ENCODE measurements around the gene ATP8A2. TPM values are rescaled to one million over a fixed set of nuclear protein-coding genes. Genes with fewer than 3 reads are reported as not detected.

Gene ATP8A2
- total RNA-seq, 4 donors from 2014 or later = 0.13 to 0.24 (median 0.20) TPM

DNA sequence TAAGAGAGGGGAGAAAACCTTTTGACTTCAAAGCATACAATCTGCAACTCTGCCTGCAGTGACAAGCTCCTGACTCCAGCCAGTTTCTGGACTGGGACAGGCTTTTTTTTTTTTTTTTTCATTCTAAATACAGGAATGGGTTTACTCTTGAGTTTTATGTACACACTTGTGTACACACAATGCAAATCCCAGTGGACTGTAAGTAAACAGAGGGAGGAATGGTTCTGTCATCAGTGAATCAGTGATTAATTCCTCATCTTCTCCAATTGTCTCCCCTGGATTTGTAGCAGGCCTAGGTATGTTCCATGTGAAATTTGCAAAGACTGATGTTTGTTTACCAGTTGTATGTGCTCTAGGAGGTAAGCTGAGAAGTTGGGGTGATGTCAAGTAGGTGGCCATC, 495.3 kb downstream of the ATP8A2 start:
- Histone ChIP-seq H3K27me3 (no peaks in the 10 kb centered on the region), H3K4me3 (no peak overlapping the region), H3K4me1 (no peaks in the 10 kb centered on the region), H3K9me3 (no peaks in the 10 kb centered on the region), H3K36me3 (no peaks in the 10 kb centered on the region), H3K27ac (no peak overlapping the region)
- TF ChIP-seq, protein P1, sequence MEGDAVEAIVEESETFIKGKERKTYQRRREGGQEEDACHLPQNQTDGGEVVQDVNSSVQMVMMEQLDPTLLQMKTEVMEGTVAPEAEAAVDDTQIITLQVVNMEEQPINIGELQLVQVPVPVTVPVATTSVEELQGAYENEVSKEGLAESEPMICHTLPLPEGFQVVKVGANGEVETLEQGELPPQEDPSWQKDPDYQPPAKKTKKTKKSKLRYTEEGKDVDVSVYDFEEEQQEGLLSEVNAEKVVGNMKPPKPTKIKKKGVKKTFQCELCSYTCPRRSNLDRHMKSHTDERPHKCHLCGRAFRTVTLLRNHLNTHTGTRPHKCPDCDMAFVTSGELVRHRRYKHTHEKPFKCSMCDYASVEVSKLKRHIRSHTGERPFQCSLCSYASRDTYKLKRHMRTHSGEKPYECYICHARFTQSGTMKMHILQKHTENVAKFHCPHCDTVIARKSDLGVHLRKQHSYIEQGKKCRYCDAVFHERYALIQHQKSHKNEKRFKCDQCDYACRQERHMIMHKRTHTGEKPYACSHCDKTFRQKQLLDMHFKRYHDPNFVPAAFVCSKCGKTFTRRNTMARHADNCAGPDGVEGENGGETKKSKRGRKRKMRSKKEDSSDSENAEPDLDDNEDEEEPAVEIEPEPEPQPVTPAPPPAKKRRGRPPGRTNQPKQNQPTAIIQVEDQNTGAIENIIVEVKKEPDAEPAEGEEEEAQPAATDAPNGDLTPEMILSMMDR (IDR thresholded peaks at IDR 0.05) = no peak
- TF ChIP-seq POLR2AphosphoS5 (IDR thresholded peaks at IDR 0.05) = no peak
- TF ChIP-seq EP300 (IDR thresholded peaks at IDR 0.05) = no peak
- TF ChIP-seq POLR2A (IDR thresholded peaks at IDR 0.05) = no peak
- DNase-seq (ENCODE audit: low spot score in 2 of 2) = no peak

DNA sequence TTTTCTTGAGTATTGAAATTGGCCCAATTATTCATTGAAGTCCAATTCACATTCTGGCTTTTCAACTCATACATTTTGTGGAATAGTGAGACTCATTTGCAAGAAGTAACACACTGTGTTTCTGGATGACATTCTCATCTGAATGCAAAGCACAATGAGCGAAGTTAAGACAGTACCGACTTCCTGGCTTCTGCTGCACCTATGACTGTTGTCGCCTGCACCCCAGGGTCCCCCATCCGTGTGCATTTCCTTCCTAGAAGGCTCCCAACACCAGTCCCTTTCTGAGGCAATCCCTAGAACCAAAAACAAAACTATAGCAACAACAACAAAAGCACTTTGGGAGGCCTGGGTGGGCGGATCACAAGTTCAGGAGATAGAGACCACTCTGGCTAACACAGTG, 496.7 kb downstream of the ATP8A2 start:
- Histone ChIP-seq H3K4me3 (no peak overlapping the region), H3K36me3 (no peaks in the 10 kb centered on the region), H3K27ac (no peak overlapping the region), H3K9me3 (no peaks in the 10 kb centered on the region), H3K4me1 (no peaks in the 10 kb centered on the region), H3K27me3 (no peaks in the 10 kb centered on the region)
- no peak for DNase-seq (ENCODE audit: low spot score in 2 of 2)
- 84% methylated on average over 5 of the region's 5 CpGs for WGBS
- TF ChIP-seq POLR2A (IDR thresholded peaks at IDR 0.05) (no peak), POLR2AphosphoS5 (IDR thresholded peaks at IDR 0.05) (no peak), EP300 (IDR thresholded peaks at IDR 0.05) (no peak)
- TF ChIP-seq, protein P1 (IDR thresholded peaks at IDR 0.05) = no peak

DNA sequence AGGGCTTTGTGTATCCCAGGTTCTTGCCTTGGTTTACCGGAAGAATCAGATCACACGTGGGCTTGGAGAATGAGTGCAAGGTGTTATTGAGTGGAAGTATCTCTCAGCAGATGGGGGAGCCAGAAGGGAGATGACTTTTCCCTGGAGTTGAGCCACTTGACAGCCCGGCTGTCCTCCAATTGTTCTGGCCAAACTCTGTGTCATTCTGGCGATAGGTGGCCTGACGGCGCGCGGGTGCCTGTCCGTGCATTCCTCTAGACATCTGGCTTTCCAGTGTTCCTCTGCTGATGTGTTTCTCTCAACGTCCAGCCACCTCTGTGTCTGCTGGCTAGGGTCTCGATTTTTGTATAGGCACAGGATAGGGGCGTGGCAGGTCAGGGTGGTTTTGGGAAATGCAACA, 498.2 kb downstream of the ATP8A2 start:
- Histone ChIP-seq H3K27me3 (no peaks in the 10 kb centered on the region), H3K9me3 (no peaks in the 10 kb centered on the region), H3K4me3 (no peak overlapping the region), H3K36me3 (no peaks in the 10 kb centered on the region), H3K4me1 (no peaks in the 10 kb centered on the region), H3K27ac (no peak overlapping the region)
- WGBS = 56% methylated on average over 12 of the region's 12 CpGs
- TF ChIP-seq EP300 (IDR thresholded peaks at IDR 0.05) (no peak), POLR2A (IDR thresholded peaks at IDR 0.05) (no peak)
- no peak for DNase-seq (ENCODE audit: low spot score in 2 of 2)

DNA sequence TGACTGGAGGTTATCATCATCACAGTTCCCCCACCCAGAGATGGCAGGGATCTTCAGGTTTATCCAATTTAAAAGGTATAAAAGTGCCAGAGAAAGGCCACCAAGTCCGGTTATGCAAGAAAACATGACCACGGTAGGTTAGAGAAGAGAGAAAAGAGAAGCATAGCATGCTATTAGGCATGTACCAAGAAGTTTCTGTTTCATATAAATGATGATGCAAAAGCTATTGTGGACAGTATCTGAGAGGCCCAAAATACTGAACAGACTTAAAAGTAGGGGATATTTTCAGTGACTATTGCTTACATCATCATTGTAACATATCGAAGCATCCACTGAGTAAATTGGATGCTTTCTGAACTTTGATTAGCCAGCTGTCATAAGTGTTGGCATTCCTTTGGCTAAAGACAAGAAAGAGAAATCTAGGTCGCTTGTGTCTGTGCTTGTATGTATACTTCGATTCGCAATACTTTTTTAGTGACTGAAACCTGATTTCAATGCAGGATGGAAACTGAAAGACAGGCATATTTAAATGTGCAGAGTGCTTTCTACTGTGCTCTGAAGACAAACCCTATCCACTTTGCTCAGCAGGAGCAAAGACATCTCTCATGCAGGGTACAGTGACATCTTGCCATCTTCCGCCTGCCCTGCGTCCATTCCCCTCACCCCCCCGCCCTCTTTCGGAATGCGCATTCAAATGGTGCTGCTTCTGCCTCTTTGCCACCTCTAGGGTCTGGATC, 499.8 kb downstream of the ATP8A2 start:
- no peak overlapping the region for H3K27ac ChIP-seq
- WGBS = 85% methylated on average over 9 of the region's 11 CpGs
- no peaks in the 10 kb centered on the region for H3K36me3 ChIP-seq
- H3K4me3 ChIP-seq = no peak overlapping the region
- TF ChIP-seq POLR2A (IDR thresholded peaks at IDR 0.05) (no peak), POLR2AphosphoS5 (IDR thresholded peaks at IDR 0.05) (no peak), EP300 (IDR thresholded peaks at IDR 0.05) (no peak)
- TF ChIP-seq, protein P1 (IDR thresholded peaks at IDR 0.05) = no peak
- no peaks in the 10 kb centered on the region for H3K27me3 ChIP-seq
- no peak for DNase-seq (ENCODE audit: low spot score in 2 of 2)
- H3K9me3 ChIP-seq = no peaks in the 10 kb centered on the region
- no peaks in the 10 kb centered on the region for H3K4me1 ChIP-seq

DNA sequence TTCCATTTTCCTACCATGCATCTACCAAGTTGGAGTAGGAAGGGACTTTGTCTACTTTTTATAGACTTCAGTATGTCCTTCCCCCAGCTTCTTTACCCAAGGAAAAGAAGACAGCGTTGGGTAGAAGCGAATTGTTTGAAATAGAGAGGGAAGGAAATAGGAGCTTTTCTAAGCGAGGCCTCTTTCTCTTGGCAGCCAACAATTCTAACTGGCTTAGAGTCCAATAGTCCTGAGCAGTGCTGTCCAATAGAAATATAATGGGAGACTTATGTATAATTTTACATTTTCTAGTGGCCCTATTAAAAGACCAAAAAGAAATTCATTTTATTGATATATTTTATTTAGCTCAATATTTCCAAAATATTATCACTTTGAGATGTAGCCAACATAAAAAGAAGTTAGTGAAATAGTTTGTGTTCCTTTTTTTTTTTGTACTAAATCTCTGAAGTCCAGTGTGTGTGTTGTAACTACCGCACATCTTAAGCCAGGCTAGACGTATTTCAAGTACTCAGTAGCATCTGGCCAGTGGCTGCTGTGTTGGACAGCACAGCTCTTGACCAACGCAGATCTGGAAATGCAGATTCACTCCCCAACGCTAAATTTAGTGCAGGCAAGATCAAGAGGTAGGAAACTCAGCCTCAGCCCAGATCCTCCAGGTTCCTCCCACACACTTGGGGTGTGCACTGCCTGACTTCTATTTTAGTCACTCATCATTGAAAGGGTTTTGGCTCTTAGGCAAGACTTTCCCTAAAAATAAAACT, 500.9 kb downstream of the ATP8A2 start:
- Histone ChIP-seq H3K27me3 (no peaks in the 10 kb centered on the region), H3K4me1 (no peaks in the 10 kb centered on the region), H3K27ac (no peak overlapping the region), H3K36me3 (no peaks in the 10 kb centered on the region), H3K4me3 (no peak overlapping the region), H3K9me3 (no peaks in the 10 kb centered on the region)
- DNase-seq (ENCODE audit: low spot score in 2 of 2) = no peak
- WGBS = 75% methylated on average over 7 of the region's 7 CpGs
- TF ChIP-seq POLR2AphosphoS5 (IDR thresholded peaks at IDR 0.05) (no peak), EP300 (IDR thresholded peaks at IDR 0.05) (no peak), POLR2A (IDR thresholded peaks at IDR 0.05) (no peak)

DNA sequence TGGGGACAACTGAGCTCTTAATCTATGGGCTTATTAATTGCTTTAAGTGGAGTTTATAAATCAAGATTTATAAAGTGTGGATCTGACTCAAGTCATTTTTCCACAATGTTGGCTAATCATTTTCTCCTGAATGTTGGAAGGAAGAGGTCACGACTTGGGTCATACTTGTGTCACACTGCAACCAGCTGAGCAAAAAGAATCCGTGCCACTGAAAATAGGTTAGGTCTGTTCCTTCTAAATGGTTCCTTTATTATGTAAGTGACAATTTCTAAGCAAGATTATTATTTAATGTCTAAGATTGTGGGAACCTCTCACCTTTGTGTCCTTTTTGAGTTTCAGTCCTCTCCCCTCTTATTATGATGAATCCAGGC, 501.5 kb downstream of the ATP8A2 start:
- Histone ChIP-seq H3K4me3 (no peak overlapping the region), H3K27me3 (no peaks in the 10 kb centered on the region), H3K36me3 (no peaks in the 10 kb centered on the region), H3K9me3 (no peaks in the 10 kb centered on the region), H3K4me1 (no peaks in the 10 kb centered on the region), H3K27ac (no peak overlapping the region)
- 59% methylated on average over 2 of the region's 2 CpGs for WGBS
- no peak for DNase-seq (ENCODE audit: low spot score in 2 of 2)
- TF ChIP-seq, protein P1 (IDR thresholded peaks at IDR 0.05) = no peak
- TF ChIP-seq EP300 (IDR thresholded peaks at IDR 0.05) (no peak), POLR2A (IDR thresholded peaks at IDR 0.05) (no peak), POLR2AphosphoS5 (IDR thresholded peaks at IDR 0.05) (no peak)
